Natural killer cell (primary cell): ENCODE measurements around the gene ZNF646. TPM values are rescaled to one million over a fixed set of nuclear protein-coding genes. Genes with fewer than 3 reads are reported as not detected.

ENCODE experiments used
- ATAC-seq, 3 donors: fragments of 150-1000 bp in 2 of 3; fragments of 200-7000 bp in 1 of 3; cut with Tn5 transposase; 1 replicate in 1 of 3; 2 replicates in 2 of 3; pipeline ENCODE4 v1.10.0; 2021; ENCODE audit warnings: mild to moderate bottlenecking in 2 of 3, moderate library complexity in 2 of 3
- DNase-seq, 2 donors: peaks; one replicate each; pipeline versions ENCODE4 v3.0.0 to v3.0.0-alpha.2; 2013 to 2021; ENCODE audit warnings: mixed read lengths in 1 of 2
- H3K27ac ChIP-seq: one replicate; pipeline ENCODE4 v1.5.1; 2013; ENCODE audit warnings: mild to moderate bottlenecking, low read length
- H3K27me3 ChIP-seq: one replicate; pipeline ENCODE4 v1.6.1; 2013; ENCODE audit warnings: low read length; ENCODE audit not compliant: control insufficient read depth, insufficient read depth
- H3K36me3 ChIP-seq: one replicate; pipeline ENCODE4 v1.6.1; 2013; ENCODE audit warnings: low read length; ENCODE audit not compliant: control insufficient read depth, insufficient read depth
- H3K4me1 ChIP-seq: one replicate; pipeline ENCODE4 v1.6.1; 2013; ENCODE audit warnings: low read length; ENCODE audit not compliant: control insufficient read depth, insufficient read depth
- H3K4me3 ChIP-seq: one replicate; pipeline ENCODE4 v1.5.1; 2013; ENCODE audit warnings: low read length
- H3K9me3 ChIP-seq: one replicate; pipeline ENCODE4 v1.6.1; 2013; ENCODE audit warnings: low read length; ENCODE audit not compliant: control insufficient read depth, insufficient read depth
- H3K27ac Mint-ChIP-seq, 2 donors: one replicate each; pipeline ENCODE4 v1.8.0; 2022; ENCODE audit warnings: mild to moderate bottlenecking in 2 of 2, mixed read lengths in 2 of 2, moderate library complexity in 1 of 2
- H3K27me3 Mint-ChIP-seq, 2 donors: one replicate each; pipeline ENCODE4 v1.8.0; 2022; ENCODE audit warnings: low read depth in 2 of 2, mixed read lengths in 2 of 2
- H3K36me3 Mint-ChIP-seq: one replicate; pipeline ENCODE4 v1.8.0; 2022; ENCODE audit warnings: mixed read lengths
- H3K4me1 Mint-ChIP-seq, 2 donors: one replicate each; pipeline ENCODE4 v1.8.0; 2022; ENCODE audit warnings: mixed read lengths in 2 of 2
- H3K4me3 Mint-ChIP-seq: one replicate; pipeline ENCODE4 v1.8.0; 2022; ENCODE audit warnings: mild to moderate bottlenecking, moderate library complexity, mixed read lengths
- H3K9me3 Mint-ChIP-seq, 2 donors: one replicate each; pipeline ENCODE4 v1.8.0; 2022; ENCODE audit warnings: mixed read lengths in 2 of 2
- WGBS: methylation state at CpG from one replicate; pipeline ENCODE4 v1.1.7; 2013; ENCODE audit warnings: missing lambda C conversion rate; ENCODE audit not compliant: insufficient coverage; 5-methylcytosine and 5-hydroxymethylcytosine counted together
- intact Hi-C: fragments of 100-400 bp; cut with micrococcal nuclease; formaldehyde crosslinking; loops from one replicate; pipeline ENCODE4 v1.14.2; 2022
- total RNA-seq, 4 donors: library from RNA; stranded (reverse); fragments of 120-200 nt in 1 of 4; gene quantifications; one replicate each; pipeline versions ENCODE4 v1.2.3 to v1.2.4, GENCODE V29; 2013 to 2022
- TF ChIP-seq, protein P1 (sequence below): fragments of 200-600 bp; IDR thresholded peaks from one replicate; pipeline ENCODE4 v1.8.0; 2022; ENCODE audit warnings: antibody characterized with exemption

The ZNF646 gene
- total RNA-seq, 3 donors from 2014 or later (not counting 1 experiment from before 2014, with no cell fraction given) = 22.0 to 31.1 (median 30.1) TPM

DNA sequence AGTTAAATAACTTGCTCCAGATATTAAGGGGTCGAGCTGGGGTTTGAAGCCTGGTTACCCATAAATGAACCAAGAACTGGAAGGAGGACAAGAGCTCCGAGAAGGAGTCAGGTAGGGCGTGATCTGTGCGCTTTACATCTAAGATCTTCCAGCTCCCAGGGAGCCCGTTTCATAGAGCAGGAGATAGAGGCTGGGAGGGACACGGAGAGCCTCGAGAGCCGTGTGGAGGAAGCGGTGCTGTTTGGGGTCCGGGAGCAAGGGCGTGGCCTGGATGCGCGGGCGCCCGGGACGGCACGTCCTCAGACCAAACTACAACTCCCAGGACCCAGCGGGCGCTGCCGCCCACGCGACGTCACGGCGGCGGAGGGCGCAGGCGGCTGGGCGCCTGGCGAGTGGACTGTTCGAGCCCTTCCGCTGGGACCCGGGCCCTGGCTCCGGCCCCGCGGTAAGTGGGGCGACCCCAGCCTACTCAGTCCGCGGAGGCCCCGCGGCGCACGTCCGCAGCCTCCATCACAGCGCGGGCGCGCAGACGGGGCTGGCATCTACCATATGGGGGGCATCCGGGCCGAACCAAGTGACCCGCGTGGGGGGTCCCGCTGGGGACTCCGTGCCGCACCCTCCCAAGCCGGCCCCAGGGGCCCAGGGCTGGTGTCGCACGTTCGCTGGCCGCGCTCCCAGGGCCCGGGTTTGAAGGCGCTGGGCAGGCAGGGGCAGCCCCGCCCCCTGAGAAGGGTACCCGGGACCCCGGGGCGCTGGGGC, 34.0 kb downstream of the ZNF646 start, which contains the start of gene BCKDK:
TSS of gene BCKDK (plus strand) at position 352 of the 759 bp plus-strand sequence. CDS start 838 bp downstream, outside the sequence.
- peaks cover 28% of the 10 kb centered on the region for H3K4me1 ChIP-seq
- TF ChIP-seq, protein P1, sequence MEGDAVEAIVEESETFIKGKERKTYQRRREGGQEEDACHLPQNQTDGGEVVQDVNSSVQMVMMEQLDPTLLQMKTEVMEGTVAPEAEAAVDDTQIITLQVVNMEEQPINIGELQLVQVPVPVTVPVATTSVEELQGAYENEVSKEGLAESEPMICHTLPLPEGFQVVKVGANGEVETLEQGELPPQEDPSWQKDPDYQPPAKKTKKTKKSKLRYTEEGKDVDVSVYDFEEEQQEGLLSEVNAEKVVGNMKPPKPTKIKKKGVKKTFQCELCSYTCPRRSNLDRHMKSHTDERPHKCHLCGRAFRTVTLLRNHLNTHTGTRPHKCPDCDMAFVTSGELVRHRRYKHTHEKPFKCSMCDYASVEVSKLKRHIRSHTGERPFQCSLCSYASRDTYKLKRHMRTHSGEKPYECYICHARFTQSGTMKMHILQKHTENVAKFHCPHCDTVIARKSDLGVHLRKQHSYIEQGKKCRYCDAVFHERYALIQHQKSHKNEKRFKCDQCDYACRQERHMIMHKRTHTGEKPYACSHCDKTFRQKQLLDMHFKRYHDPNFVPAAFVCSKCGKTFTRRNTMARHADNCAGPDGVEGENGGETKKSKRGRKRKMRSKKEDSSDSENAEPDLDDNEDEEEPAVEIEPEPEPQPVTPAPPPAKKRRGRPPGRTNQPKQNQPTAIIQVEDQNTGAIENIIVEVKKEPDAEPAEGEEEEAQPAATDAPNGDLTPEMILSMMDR = no peak
- Mint-ChIP-seq H3K27ac (peak within 1 kb of the TSS; percentile 64 to 76), H3K4me1 (peaks cover 19 to 25% of the 10 kb centered on the region in 2 donors), H3K4me3 (peak within 1 kb of the TSS; percentile 89), H3K9me3 (no peaks in the 10 kb centered on the region), H3K36me3 (no peaks in the 10 kb centered on the region), H3K27me3 (no peaks in the 10 kb centered on the region)
- intact Hi-C loops = loop anchor here (5.0 kb wide), 1 partner anchor 34 kb away; no protein-coding TSS in a partner anchor
- WGBS = 4% methylated on average over 68 of the region's 68 CpGs
- ATAC-seq (peak; percentile 67 to 70 (median 69)), DNase-seq (peak; percentile 47 to 74)
- no peaks in the 10 kb centered on the region for H3K9me3 ChIP-seq
- peak within 1 kb of the TSS; percentile 26 for H3K27ac ChIP-seq
- peak within 1 kb of the TSS; percentile 45 for H3K4me3 ChIP-seq
- peaks cover 23% of the 10 kb centered on the region for H3K36me3 ChIP-seq
- no peaks in the 10 kb centered on the region for H3K27me3 ChIP-seq

DNA sequence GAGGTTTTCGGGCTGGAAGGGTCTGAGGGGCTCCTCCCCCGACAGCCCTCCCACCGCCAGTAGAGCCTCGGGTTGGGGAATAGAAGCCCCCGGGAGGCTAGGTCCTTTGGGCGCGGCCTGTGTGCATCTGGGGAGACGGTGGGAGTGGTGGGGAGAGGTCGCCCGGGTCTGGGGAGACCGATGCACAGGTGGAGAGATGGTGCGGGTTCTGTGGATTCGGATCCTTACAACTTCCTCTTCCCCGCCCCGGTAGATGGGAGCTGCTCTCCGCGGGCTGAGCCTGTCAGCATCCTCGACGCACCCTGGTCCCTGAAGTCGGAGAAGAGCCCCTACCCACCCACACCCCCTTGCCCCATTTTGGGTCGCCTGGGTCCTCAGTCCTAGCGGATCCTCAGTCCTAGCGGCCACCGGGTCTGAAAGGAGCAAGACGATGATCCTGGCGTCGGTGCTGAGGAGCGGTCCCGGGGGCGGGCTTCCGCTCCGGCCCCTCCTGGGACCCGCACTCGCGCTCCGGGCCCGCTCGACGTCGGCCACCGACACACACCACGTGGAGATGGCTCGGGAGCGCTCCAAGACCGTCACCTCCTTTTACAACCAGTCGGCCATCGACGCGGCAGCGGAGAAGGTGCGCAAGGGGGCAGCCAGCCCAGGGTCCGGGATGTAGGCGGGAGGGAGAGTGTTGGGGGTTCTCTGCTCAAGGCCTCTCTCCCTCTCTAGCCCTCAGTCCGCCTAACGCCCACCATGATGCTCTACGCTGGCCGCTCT, 34.8 kb downstream of the ZNF646 start:
- Histone ChIP-seq H3K36me3 (peaks cover 23% of the 10 kb centered on the region), H3K27ac (no peak overlapping the region), H3K4me1 (peaks cover 28% of the 10 kb centered on the region), H3K27me3 (no peaks in the 10 kb centered on the region), H3K9me3 (no peaks in the 10 kb centered on the region), H3K4me3 (peak overlapping the region; percentile 45)
- WGBS = 57% methylated on average over 57 of the region's 57 CpGs
- peak overlapping the region; percentile 85 for H3K4me3 Mint-ChIP-seq
- H3K27ac Mint-ChIP-seq = peak overlapping the region in 1 of 2 donors; percentile 36
- H3K36me3 Mint-ChIP-seq = no peaks in the 10 kb centered on the region
- H3K27me3 Mint-ChIP-seq = no peaks in the 10 kb centered on the region
- TF ChIP-seq, protein P1 = no peak
- intact Hi-C loops = loop anchor here (5.0 kb wide), 1 partner anchor 33 kb away; no protein-coding TSS in a partner anchor
- DNase-seq = no peak
- no peak for ATAC-seq
- H3K4me1 Mint-ChIP-seq = peaks cover 19 to 29% of the 10 kb centered on the region in 2 donors
- no peaks in the 10 kb centered on the region for H3K9me3 Mint-ChIP-seq

DNA sequence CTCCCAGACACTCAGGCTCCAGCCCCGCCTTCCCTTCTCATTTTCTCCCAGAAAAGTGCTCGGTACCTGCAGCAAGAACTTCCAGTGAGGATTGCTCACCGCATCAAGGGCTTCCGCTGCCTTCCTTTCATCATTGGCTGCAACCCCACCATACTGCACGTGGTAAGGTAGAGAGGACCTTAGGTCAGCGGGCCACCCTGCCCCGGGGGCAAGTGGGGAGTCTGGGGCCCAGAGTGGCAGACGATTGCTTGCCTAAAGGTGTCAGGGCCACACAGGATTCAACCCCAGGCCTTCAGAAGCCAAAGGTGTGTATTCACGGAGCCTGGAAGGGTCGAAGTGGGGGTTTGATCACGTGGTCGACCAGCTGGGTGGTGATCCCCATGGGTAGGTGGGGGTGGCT, 35.4 kb downstream of the ZNF646 start:
- TF ChIP-seq, protein P1 = no peak
- WGBS = 95% methylated on average over 12 of the region's 12 CpGs
- H3K36me3 Mint-ChIP-seq = no peaks in the 10 kb centered on the region
- Histone ChIP-seq H3K36me3 (peaks cover 23% of the 10 kb centered on the region), H3K27me3 (no peaks in the 10 kb centered on the region), H3K4me1 (peaks cover 28% of the 10 kb centered on the region), H3K9me3 (no peaks in the 10 kb centered on the region), H3K27ac (no peak overlapping the region), H3K4me3 (no peak overlapping the region)
- intact Hi-C loops = loop anchor here (5.0 to 10.0 kb wide), 2 partner anchors 33 to 75 kb away; partner anchors contain the start of gene FUS
- no peak for DNase-seq
- H3K4me3 Mint-ChIP-seq = peak overlapping the region; percentile 85
- H3K27me3 Mint-ChIP-seq = no peaks in the 10 kb centered on the region
- ATAC-seq = no peak
- peak overlapping the region in 1 of 2 donors; percentile 36 for H3K27ac Mint-ChIP-seq
- H3K4me1 Mint-ChIP-seq = peaks cover 19 to 29% of the 10 kb centered on the region in 2 donors
- H3K9me3 Mint-ChIP-seq = no peaks in the 10 kb centered on the region
